ENCODE data around the gene ZNF771.
A peak's percentile ranks its signal among the peaks of the same experiment; 100 is the strongest.
"Not testable (repeated sequence)": the region's sequence is repeated elsewhere in the genome, so short reads cannot be mapped to it uniquely, and the experiment has no call there.

The ZNF771 gene

DNA sequence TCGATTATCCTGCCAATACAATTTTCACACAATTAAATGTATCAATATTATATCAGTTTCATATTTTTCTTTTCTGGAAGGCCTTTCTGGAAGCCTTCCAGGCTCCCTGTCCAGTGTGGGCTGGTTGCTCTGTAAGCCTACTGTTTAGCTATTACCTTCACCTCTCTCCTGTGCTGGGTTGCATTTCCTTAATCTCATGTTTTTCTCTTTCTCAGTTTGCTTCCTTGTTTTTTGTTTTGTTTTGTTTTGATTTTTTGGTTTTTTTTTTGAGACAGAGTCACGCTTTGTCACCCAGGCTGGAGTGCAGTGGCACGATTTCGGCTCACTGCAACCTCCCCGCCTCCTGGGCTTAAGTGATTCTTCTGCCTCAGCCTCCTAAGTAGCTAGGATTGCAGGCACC, 31.4 kb downstream of the ZNF771 start:
- no peak for DNase-seq

- DNase-seq, result no peak
Measured at GRCh38 chr16:30439720-30440348, 32.4 kb downstream of the ZNF771 start.

DNA sequence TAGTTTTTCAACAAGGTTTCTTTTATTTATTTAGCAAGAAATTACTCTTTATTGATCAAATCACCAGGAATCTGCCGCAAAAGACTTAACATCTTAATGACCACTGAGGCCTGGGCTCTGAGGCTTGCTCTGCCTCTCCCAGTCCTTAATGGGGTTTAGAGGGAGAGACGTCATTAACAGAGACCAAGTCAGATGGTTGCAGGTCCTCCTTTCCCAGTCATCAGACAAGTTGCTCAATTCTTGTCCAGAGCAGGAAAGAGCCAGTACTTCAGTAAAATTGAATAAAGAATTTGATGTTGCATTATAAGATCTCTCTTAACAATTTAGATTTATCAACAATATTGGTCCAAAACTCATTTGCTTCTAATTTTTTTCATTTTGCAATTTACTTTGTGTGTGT, 36.2 kb downstream of the ZNF771 start:
- no peak for DNase-seq

- no peak for DNase-seq
Measured at GRCh38 chr16:30444231-30445148, 37.1 kb downstream of the ZNF771 start.

GRCh38 chr16:30445149-30445407, 37.7 kb downstream of the ZNF771 start:
- no peak for DNase-seq

GRCh38 chr16:30445408-30446202, 38.2 kb downstream of the ZNF771 start, which contains the start of gene SEPHS2:
Gene SEPHS2 (minus strand): TSS chr16:30445874. CDS start chr16:30445727, 147 bp downstream.
- DNase-seq, result peak; percentile 96

DNA sequence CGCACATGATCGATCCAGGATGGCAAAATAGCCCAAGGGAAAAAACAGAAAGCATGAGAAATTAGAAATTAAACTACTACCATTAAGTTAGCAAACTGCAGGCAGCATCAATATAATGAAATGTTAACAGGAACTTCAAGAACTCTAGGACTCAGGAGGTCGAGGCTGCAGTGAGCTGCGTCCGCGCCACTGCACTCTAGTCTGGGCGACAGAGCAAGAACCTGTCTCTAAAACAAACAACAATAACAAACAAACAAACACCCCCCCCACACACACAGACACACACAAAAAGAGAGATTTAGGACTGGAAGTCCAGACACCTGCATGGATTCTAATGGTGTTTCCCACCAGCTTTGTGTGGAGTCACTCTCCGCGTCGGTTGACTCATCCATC, 38.8 kb downstream of the ZNF771 start:
- no peak for DNase-seq

GRCh38 chr16:30447512-30448226, 40.3 kb downstream of the ZNF771 start:
- no peak for DNase-seq

- DNase-seq, result no peak
Measured at GRCh38 chr16:30449116-30449435, 41.7 kb downstream of the ZNF771 start.

GRCh38 chr16:30452709-30453580, 45.5 kb downstream of the ZNF771 start:
- DNase-seq, result not testable (repeated sequence)

DNA sequence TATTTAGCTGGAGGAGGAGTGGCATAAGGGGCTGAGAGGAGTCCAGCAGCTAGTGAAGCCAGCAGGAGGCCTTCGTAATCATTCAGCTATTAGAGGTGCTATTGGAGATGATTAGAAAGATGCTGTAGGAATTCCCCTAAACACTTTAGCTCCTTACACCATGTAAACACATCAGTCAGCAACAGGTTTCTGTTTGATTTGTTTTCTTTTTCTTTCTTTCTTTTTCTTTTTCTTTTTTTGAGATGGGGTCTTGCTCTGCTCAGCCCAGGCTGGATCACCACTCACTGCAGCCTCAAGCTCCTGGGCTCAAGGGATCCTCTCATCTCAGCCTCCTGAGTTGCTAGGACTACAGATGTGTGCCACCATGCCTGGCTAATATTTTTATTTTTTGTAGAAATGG, 48.9 kb downstream of the ZNF771 start:
- DNase-seq, result no peak

DNA sequence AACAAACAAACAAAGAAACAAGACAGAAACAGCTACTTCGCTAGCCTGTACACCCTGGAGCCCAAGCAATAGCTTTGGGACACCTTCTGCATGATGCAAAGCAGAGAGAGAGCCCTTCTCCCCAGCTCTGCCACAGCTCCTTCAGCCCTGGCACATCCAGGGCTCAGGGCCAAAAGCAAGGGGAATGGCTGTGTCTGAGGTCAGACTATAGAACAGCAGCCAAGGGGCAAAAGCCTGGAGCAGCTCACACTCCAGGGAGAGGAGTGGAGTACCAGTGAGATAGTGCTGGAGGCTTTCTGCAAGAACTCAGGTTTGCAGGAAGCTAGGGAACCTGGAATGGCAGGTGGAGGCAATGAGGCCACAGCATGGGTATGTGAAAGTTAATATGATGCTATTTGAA, 49.9 kb downstream of the ZNF771 start:
- no peak for DNase-seq

- DNase-seq, result no peak
Measured at GRCh38 chr16:30457743-30458560, 50.5 kb downstream of the ZNF771 start.

GRCh38 chr16:30458561-30459394, 51.4 kb downstream of the ZNF771 start:
- DNase-seq, result no peak

DNA sequence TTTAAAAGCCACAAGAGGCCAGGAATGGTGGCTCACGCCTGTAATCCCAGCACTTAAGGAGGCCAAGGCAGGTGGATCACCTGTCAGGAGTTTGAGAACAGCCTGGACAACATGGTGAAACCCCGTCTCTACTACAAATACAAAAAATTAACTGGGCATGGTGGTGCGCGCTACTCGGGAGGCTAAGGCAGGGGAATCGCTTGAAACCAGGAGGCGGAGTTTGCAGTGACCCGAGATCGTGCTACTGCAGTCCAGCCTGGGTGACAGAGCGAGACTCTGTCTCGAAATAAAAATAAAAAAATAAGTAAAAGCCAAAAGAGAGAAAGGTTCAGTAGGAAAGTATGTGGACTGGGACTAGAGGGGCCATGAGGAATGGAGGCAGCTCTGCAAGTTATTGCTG, 52.0 kb downstream of the ZNF771 start:
- DNase-seq, result no peak

DNA sequence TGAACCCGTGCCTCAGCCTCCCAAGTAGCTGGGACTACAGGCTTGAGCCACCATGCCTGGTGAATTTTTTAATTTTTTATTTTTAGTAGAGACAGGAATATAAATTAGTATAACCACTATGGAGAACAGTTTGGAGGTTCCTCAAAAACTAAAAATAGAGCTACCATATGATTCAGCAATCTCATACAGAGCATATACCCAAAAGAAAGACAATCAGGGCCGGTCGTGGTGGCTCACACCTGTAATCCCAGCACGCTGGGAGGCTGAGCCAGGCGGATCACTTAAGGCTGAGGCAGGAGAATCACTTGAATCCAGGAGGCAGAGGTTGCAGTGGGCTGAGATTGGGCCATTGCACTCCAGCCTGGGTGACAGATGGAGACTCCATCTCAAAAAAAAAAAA, 54.0 kb downstream of the ZNF771 start:
- DNase-seq, result not testable (repeated sequence)

DNA sequence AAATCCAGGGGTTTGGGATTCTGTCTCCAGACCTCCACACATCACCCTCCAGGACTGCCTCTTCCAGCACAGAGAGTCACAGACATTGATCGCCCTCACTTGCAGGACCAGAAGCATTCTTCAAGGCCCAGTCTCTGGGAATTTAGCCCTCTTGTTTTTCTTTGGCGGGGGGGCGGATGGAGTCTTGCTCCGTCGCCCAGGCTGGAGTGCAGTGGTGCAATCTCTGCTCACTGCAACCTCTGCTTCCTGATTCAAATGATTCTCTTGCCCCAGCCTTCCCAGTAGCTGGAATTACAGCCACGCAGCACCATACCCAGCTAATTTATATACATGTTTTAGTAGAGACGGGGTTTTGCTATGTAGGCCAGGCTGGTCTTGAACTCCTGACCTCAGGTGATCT, 56.7 kb downstream of the ZNF771 start:
- DNase-seq, result no peak
